ENCODE measurements around the gene TMOD2. TPM values are rescaled to one million over a fixed set of nuclear protein-coding genes. Genes with fewer than 3 reads are reported as not detected.

TMOD2 gene
- total RNA-seq: 22.3 and 32.8 TPM in 2 replicates

DNA sequence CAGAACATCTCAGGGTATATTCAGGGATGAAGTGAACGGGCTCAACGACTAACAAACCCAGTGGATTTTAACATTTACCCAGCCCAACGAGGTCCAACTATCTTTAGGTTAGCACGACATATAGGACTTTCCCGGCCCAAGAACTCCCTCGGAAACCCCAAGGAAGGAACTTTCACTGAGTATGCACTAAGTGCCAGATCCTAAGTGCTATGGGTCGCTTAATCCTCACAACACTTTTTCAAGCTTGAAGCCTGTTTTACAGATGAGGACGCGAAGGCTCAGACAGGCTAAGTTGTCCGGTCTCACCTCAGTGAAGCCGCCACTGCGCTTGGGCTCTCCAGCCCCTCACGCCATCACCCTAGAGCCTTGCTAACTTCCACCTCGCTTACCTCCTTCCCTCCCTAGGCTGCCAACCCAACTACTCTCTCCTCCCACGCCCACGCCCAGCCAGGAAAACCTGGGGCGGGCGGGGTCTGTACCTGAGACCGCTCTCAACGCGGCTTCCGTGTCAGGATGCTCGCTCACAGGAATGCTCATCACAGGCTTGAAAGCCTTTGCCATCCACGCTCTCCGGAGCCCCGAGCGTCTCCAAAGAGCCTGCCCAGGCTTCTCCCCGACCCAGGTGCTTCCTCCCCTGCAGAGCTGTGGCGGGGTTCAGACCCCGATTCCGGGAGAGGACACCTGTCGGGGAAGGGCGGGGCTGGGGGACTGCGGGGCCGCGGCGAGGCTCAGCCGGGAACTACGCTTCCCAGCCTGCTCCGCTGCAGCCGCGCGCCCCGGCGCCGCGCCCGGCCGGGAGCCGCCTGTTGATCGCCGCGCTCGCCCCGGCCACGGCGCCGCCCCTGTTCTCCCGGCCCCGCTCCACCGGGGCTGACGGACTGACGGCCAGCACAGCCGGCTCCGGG lies at the start of gene TMOD2:
TMOD2 (plus strand) TSS at position 806 of the 905 bp plus-strand sequence. CDS start 14,845 bp downstream, outside the sequence.
- DNase-seq: peak; percentile 49

DNA sequence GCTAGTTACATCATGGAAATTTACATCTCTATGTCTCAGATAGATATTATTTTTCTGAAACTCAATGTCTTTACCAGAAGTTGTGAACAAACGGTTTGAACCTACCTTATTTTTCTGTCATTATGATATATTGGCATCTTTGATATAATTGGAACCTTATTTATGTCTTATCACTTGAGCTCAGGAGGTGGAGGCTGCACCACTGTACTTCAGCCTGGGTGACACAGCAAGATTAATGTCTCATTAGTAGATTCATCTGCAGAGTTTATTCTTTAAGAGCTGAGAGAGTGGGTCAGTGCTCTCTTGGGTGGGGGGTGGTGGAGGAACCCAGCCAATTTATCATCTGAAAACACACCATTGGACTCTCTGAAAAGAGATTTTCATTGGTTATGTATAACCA lies 48.7 kb upstream of the TMOD2 start:
- no peak for DNase-seq

DNA sequence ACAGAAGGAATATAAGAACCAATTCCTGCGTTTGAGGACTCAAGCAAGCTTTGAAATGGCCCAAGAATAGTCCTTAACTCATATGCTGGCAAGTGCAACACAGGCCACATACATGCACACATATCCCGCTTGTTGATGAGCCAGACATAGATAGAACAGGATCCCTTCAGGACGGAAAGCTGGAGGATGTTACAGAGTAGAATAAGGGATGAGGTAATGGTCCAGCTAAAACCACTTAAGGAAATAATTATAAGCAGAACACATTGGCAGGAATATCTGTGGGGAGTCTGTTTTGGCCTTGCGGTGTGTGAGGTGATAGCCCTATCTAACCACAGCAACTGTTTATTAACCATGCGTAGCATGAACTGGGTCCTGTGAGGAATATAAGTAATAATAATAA lies 45.1 kb upstream of the TMOD2 start:
- no peak for DNase-seq

DNA sequence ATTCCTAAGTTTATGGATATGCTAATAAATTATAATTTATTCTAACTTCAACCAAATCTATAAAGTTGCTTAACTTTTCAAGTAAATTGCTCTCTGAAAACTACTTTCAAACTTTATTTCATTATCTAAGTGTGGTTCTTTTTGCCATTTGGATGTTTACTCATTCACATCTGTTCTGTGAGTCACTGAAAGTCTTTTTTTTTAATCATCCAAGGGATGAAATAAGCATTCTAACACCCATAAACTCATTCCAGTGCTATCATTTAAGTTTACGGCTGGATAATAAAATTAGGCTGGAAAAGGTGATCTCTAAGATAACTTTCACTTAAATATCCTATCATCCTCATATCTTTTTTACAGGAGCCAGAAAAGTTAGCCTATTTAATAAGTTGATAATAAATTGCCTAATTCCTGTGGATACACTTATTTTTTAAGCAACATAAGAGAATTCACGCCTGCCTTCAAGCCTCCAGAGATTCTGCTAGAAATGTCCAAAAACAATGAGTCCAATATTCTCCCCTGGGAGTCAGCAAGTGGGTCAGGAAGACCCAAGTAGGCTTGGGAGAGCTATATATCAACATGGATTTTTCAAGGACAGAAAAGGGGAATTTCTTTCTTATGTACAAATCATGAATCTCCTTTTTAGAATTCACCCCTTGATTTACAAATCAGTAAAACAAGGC lies 44.3 kb upstream of the TMOD2 start:
- DNase-seq: no peak

DNA sequence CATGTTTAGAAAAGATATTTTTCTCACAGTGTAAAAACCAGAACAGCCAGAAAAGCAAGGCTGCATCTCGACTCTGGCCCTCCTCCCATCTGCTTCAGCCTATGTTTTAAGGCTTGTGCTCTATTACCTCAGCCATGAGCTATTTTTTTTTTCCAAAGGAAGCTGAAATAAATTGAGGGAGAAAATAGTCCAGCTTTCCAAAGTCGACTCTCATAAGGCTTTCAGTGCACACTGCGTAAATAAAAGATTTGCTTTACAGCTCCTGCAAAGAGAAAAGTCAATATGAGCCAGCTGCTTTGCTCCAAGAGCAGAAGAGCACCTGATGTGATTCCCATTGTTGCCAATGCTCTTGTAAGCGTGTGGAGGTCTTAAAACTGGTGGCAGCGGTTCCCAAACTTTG lies 43.4 kb upstream of the TMOD2 start:
- no peak for DNase-seq

DNA sequence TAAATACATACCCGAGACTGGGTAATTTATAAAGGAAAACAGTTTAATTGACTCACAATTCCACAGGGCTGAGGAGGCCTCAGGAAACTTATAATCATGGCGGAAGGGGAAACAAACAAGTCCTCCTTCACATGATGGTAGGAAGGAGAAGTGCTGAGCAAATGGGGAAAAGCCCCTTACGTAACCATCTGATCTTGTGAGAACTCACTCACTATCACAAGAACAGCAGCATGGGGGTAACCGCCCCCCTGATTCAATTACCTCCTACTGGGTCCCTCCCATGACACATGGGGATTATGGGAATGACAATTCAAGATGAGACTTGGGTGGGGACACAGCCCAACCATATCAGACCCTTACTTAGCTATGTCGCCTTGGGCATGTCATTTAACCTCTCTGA lies 42.4 kb upstream of the TMOD2 start:
- DNase-seq: no peak

DNA sequence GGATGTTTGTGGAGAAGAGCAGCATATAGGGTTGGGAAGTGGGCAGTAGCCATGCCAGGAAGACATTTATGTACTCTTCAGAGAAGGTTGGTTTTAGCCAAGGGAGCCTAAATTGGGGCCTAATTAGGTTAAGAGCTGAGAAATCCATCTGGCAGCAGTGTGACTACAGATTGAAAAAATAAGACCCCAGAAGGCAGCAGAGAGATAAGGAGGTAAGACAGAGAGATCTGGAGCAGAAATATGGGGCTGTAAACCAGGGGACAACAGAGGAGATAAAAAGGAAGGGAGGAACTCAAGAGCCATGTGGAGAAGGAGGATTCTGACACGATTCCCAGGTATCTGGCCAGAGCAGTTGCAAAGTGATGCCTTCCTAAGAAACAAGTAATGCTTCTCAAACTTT lies 37.2 kb upstream of the TMOD2 start:
- DNase-seq: no peak

DNA sequence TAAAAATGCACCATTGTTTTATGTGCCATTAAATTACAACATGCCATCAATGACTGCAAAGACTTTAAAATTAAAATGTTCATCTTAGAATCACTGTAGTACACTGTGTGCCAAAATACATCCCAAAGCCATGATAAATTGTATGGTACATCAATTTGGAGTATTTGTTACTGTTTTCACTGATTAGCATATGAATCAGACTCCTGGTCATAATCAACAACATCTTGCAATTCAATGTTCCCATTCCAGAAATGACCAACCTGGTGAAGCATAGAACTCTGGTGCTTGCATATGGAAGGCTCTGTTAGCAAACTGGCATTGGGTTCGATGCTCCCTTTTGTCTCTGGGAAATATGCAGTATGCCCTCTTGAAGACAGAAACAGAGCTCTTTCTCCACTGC lies 36.5 kb upstream of the TMOD2 start:
- DNase-seq: no peak

DNA sequence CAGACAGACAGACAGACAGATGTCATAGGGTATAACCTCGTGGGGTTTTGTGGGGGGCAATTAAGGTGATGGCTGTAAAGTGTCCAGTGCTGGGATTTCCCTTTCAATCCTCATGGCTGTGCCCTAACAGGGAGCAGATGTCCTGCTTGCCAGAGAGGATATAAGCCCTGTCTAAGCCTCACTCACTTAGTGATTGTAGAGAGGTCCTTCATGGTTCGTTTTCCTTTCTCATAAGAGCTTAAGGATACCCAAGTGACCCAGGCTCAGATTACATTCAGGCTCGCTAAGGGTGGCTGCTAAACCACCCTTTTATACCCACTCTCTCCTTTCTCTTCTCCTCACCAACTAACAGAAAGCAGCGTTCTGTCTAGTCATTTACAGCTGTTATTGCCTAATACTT lies 33.2 kb upstream of the TMOD2 start:
- DNase-seq: no peak

DNA sequence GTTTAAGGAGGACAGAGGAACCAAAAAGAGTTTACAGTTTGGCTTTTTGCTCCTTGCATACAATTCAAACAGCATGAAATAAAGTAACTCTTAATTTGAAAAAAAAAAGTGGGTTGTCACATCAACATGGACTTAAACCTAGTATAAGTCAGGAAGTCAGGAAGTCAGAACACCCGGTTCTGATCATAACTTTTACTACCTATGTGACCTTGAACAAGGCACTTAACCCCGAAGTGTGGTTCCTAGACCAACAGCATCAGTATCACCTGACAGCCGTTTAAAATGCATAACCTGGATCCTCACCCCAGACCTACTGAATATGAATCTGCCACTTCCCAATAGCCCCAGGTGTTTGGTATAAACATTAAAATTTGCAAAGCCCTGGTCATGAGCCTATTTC lies 32.7 kb upstream of the TMOD2 start:
- DNase-seq: no peak

DNA sequence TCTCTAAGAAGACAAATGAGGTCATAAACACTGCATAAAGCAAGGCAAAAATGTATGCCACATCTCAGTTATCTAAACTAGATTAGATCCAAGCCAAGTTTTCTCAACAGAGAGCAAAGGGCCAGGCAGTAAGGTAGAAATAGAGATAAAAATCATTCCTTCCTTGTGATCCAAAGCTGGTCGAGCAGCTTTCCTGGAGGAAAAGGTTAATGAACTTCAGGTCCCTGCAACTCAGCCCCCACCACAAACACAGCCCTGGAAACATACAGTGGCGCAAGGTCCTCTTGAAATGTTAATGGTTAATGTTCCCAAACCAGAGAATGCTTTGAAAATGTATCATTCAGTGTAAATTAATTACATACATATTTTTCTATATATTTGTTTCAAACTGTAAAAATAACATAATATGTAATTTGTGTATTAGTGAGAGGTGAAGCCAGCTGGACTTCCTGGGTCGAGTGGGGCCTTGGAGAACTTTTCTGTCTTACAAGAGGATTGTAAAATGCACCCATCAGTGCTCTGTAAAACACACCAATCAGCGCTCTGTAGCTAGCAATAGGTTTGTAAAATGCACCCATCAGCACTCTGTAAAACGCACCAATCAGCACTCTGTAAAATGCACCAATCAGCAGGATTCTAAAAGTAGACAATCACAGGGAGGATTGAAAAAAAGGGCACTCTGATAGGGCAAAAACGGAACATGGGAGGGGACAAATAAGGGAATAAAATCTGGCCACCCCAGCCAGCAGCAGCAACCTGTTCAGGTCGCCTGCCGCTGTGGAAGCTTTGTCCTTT lies 31.0 kb upstream of the TMOD2 start:
- DNase-seq: no peak

DNA sequence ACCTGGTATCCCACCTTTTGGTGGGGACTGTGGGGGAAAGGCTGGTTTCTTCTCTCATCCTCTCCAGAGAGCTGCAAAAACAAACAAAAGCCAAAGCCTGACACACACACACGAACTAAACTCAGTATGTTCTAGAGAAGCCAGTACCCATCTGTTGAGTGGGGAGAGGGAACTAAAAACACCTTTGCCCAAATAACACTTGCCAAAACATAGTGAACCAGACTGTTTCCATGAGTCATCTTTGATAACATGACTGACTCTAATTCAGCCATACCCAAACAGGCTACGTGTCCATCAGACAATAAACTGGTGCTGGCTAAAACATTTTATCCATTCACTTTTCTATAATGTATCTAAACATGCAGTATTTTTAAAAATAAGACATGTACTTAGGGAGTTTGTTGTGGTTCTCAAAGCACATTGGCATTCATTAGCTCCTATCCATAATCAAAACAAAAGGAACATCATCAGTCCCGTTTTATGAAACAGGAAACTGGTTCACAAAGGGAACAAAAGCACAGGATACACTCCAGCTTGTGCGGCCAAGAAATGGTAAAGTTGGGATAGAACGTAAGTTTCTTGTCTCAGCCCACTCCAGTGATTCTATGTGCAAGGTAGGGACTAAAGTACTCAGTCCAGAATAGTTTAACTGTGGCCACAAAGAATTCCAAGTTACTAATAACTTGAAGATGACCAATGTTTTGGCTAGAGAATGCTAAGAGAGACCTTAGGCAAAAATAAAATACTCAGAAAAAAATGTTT lies 30.0 kb upstream of the TMOD2 start:
- DNase-seq: peak; percentile 86

DNA sequence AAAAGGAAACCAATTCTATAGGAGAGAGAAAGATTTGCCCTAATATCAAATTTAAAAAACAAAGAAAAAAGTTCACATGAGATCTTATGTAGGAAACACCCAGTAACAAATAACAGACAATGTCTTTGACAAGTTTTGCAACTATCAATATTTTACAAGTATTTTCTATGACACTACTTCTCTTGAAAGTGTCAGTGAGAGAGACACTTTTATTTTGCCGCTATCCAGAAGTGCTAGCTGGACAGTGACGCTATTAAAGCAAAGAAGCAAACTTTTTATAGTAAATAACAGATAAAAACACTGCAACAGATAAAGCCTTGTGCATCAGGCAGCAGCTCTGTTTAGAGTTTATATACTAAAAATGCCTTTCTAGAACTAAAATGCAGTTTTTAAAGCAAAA lies 27.2 kb upstream of the TMOD2 start:
- DNase-seq: no peak

DNA sequence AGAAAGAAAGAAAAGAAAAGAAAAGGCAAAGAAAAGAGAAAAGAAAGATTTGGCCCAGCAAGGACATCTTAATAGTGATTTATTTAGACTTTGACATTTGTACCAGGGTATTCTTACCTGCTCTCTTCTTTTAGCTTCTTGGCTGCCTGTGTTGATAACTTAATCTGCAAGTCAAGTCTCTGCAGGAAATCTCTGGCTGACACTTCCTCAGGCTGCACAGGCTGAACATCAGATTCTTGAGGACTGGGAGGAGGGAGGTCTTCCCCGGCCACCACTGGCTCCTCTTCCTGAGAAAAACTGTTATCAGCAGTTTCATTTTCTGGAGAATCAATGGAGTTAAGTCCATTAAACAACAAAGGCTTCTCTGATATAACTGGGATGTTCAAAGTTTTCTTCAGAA lies 26.7 kb upstream of the TMOD2 start:
- DNase-seq: peak; percentile 49

DNA sequence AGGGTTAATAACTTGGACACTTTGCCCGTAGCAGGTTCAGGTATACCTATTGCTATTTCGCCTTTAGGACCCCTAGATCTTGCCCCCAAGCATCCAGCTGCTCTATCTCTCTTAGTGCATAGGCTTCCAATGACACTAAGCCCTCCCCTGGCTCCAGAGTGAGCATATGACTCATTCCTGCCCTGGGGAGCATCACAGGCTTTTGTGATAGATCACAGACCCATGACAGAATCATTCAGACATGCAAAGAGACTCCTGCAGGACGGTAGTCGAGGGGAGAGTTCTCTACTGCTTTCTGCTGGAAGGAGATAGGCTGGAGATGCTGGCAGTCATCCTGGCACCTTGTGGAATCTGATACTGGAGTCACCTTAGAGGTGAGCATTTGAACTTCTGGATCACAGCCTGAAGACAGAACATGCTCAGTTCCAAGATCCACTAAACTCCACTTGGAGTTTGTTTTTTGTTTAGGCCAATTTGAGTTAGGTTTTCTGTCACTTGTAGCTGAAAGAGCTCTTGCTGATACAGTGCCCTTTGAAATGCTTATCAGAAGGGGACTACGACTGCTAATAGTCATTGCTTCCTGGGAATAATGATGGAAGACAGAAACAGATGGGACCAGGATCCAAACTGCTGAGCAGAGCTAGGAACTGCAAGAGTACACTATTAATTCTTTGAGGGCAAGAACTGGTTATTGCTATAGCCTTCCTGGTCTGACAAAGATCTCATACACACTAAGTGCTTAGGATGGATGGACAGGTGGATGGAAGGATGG lies 24.9 kb upstream of the TMOD2 start:
- DNase-seq: peak; percentile 64

DNA sequence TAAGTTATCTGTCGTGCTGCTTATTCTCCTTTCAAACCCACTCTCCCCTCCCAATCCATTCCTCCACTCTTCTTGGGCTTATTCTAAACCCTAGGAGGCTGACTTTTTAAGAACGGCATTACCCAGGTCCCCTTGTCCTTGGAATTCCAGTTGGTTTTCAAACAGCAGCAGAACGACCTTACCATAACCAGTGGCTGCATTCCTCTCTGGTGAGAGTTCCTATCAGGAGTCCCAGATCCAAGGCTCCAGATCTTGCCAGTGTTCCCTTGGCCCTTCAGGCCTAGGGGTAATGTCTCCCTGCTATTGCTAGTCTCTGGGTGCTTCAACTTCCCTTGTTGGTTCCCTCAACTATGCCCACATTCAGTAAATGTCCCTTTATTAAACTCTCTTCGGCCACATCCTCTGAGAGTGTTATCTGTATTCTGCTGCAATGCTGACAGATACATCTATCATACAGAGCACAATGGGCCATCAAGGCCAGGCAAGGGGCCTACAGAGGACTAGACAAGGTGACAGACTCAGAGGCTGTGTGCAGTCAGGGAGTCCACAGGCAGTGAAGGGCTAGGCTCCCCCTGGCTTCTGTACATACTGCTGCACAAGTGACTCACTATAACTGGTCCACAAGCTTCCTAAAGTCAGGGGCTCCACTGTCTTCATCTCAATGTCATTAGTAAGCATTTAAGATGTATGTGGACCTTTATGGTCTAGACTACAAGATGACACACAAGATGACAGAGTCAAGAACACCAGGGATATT lies 24.1 kb upstream of the TMOD2 start:
- DNase-seq: peak; percentile 6

DNA sequence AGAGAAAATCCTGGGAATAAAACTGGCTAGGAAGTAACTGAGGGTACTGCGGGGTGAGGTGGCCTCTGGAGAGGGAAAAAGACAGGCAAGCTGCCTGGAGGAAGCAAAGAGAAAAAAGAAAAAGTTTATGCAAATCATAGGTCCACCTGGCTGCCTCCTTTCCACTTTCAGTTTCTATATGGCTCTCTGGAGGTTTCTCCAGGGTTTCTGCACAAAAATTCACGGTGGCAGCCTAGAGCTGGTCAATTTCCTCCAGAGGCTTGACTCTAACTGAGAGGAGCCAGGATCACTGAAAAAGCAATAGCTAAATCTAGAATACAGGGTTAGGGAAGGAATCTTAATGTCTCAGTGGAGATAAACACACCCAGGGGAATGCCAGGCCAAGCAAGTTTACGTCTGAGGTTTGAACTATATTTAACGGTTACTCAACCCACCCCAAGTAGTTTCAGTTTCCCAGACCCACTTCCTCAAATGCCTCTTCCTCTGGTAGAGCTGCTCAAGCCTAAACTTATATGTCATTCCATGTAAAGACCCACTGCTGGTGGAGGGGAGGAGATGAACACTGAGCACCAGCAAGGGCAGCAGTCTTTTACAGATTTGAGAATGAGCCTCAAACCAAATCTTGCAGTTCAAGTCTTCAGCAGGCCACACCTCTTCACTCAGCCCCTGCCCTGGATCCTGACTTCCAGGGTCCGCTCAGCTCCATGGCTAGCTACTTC lies 19.7 kb upstream of the TMOD2 start:
- DNase-seq: peak; percentile 17

DNA sequence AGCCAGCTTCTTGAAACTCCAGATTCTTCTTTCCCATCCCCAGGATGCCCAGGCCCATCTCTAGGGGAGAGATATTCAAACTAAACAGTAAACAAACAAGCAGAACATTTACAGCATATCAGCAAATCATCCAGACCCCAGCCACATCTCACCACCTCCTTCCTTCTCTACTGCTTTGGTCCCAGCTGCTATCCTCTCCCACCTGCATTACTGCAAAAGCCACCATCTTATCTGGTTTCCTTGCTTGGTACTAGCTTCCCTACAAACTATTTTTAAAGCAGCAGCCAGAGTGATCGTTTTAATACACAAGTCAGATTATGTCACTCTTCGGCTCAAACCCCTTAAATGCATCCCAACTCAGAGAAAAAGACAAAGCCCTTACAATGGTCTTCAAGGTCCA lies 18.8 kb upstream of the TMOD2 start:
- DNase-seq: no peak

DNA sequence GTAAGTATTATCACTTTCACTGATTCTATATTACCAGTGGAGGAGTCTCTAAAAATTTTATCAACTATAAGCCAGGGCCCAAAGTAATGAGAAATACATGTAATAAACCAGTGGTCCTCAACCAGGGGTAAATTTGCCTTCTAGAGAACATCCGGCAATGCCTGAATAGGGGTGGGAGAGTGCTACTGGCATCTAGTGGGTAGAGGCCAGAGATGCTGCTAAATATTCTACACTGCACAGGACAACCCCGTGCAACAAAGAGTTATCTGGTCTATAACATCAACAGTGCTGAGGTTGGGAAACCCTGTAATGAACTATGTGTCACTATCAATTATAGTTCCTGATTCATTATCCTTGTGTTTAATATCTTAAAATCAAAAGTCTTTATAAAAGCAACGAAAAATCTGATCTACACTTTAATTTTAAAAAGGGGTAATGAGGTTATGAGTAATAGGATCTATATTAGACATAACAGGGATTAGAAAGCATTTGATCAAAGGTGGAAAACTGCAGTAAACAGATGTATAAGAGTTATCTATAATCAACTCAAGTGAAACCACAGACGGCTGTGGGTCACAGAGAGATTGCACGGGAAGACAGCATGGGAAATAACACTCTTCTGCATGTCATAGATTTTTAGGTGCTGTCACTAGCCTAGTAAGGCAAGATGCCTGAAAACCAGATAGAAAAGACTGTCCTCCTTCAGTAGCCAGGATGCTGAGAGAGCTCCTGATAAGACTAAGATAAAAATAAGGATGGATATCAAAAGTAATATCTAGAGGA lies 16.0 kb upstream of the TMOD2 start:
- peak; percentile 13 for DNase-seq

Data from dermis blood vessel endothelial cell (primary cell).